ENCODE measurements around the gene SARNP. TPM values are rescaled to one million over a fixed set of nuclear protein-coding genes. Genes with fewer than 3 reads are reported as not detected.
"Not testable (repeated sequence)": the region's sequence is repeated elsewhere in the genome, so short reads cannot be mapped to it uniquely, and the experiment has no call there.

The SARNP gene
- total RNA-seq, 1 donor, result 59.7 TPM

- Histone ChIP-seq H3K27me3 (ENCODE audit: insufficient read depth, low read length) (no peaks in the 10 kb centered on the region), H3K4me3 (ENCODE audit: low read length) (no peak overlapping the region), H3K9me3 (ENCODE audit: low read depth, low read length) (no peaks in the 10 kb centered on the region), H3K4me1 (ENCODE audit: insufficient read depth, low read length) (peaks cover 22% of the 10 kb centered on the region)
Measured at GRCh38 chr12:55845361-55845760, 27.8 kb upstream of the SARNP start.

GRCh38 chr12:55844961-55845360, 27.4 kb upstream of the SARNP start:
- Histone ChIP-seq H3K4me1 (ENCODE audit: insufficient read depth, low read length) (peaks cover 22% of the 10 kb centered on the region), H3K4me3 (ENCODE audit: low read length) (no peak overlapping the region), H3K27me3 (ENCODE audit: insufficient read depth, low read length) (no peaks in the 10 kb centered on the region), H3K9me3 (ENCODE audit: low read depth, low read length) (no peaks in the 10 kb centered on the region)

GRCh38 chr12:55843431-55843830, 25.9 kb upstream of the SARNP start:
- H3K4me3 ChIP-seq (ENCODE audit: low read length), result no peak overlapping the region
- peaks cover 17% of the 10 kb centered on the region for H3K4me1 ChIP-seq (ENCODE audit: insufficient read depth, low read length)
- H3K27me3 ChIP-seq (ENCODE audit: insufficient read depth, low read length), result no peaks in the 10 kb centered on the region
- no peaks in the 10 kb centered on the region for H3K9me3 ChIP-seq (ENCODE audit: low read depth, low read length)

GRCh38 chr12:55842681-55843429, 25.3 kb upstream of the SARNP start, which contains the start of gene MMP19:
Gene MMP19 (minus strand): TSS chr12:55842936. CDS start chr12:55842830, 106 bp downstream.
- Histone ChIP-seq H3K4me1 (ENCODE audit: insufficient read depth, low read length) (peaks cover 13% of the 10 kb centered on the region), H3K9me3 (ENCODE audit: low read depth, low read length) (no peaks in the 10 kb centered on the region), H3K4me3 (ENCODE audit: low read length) (no peak within 1 kb of the TSS), H3K27me3 (ENCODE audit: insufficient read depth, low read length) (no peaks in the 10 kb centered on the region)

GRCh38 chr12:55840581-55841351, 23.2 kb upstream of the SARNP start:
- H3K4me3 ChIP-seq (ENCODE audit: low read length), result no peak overlapping the region

GRCh38 chr12:55839345-55840140, 22.0 kb upstream of the SARNP start:
- Histone ChIP-seq H3K27me3 (ENCODE audit: insufficient read depth, low read length) (no peaks in the 10 kb centered on the region), H3K4me1 (ENCODE audit: insufficient read depth, low read length) (peaks cover 7% of the 10 kb centered on the region), H3K4me3 (ENCODE audit: low read length) (no peak overlapping the region), H3K9me3 (ENCODE audit: low read depth, low read length) (no peaks in the 10 kb centered on the region)

More at GRCh38 chr12:55840581-55841351, 23.2 kb upstream of the SARNP start:
- no peaks in the 10 kb centered on the region for H3K27me3 ChIP-seq (ENCODE audit: insufficient read depth, low read length)
- H3K9me3 ChIP-seq (ENCODE audit: low read depth, low read length), result no peaks in the 10 kb centered on the region
- H3K4me1 ChIP-seq (ENCODE audit: insufficient read depth, low read length), result peaks cover 7% of the 10 kb centered on the region

GRCh38 chr12:55838361-55838760, 20.8 kb upstream of the SARNP start:
- peaks cover 7% of the 10 kb centered on the region for H3K4me1 ChIP-seq (ENCODE audit: insufficient read depth, low read length)
- H3K9me3 ChIP-seq (ENCODE audit: low read depth, low read length), result no peaks in the 10 kb centered on the region
- H3K4me3 ChIP-seq (ENCODE audit: low read length), result no peak overlapping the region
- no peaks in the 10 kb centered on the region for H3K27me3 ChIP-seq (ENCODE audit: insufficient read depth, low read length)

- not testable (repeated sequence) for H3K9me3 ChIP-seq (ENCODE audit: low read depth, low read length); H3K4me3 ChIP-seq (ENCODE audit: low read length); H3K27me3 ChIP-seq (ENCODE audit: insufficient read depth, low read length)
- peaks cover 16% of the 10 kb centered on the region for H3K4me1 ChIP-seq (ENCODE audit: insufficient read depth, low read length)
Measured at GRCh38 chr12:55834400-55834799, 16.9 kb upstream of the SARNP start.

GRCh38 chr12:55833056-55833455, 15.5 kb upstream of the SARNP start:
- H3K9me3 ChIP-seq (ENCODE audit: low read depth, low read length), result no peaks in the 10 kb centered on the region
- no peak overlapping the region for H3K4me3 ChIP-seq (ENCODE audit: low read length)
- H3K27me3 ChIP-seq (ENCODE audit: insufficient read depth, low read length), result no peaks in the 10 kb centered on the region
- peaks cover 26% of the 10 kb centered on the region for H3K4me1 ChIP-seq (ENCODE audit: insufficient read depth, low read length)

GRCh38 chr12:55831447-55831815, 13.9 kb upstream of the SARNP start:
- Histone ChIP-seq H3K9me3 (ENCODE audit: low read depth, low read length) (no peaks in the 10 kb centered on the region), H3K27me3 (ENCODE audit: insufficient read depth, low read length) (no peaks in the 10 kb centered on the region), H3K4me1 (ENCODE audit: insufficient read depth, low read length) (peaks cover 43% of the 10 kb centered on the region), H3K4me3 (ENCODE audit: low read length) (no peak overlapping the region)

- no peaks in the 10 kb centered on the region for H3K9me3 ChIP-seq (ENCODE audit: low read depth, low read length)
- peaks cover 49% of the 10 kb centered on the region for H3K4me1 ChIP-seq (ENCODE audit: insufficient read depth, low read length)
- H3K27me3 ChIP-seq (ENCODE audit: insufficient read depth, low read length), result no peaks in the 10 kb centered on the region
- peak overlapping the region; percentile 95 for H3K4me3 ChIP-seq (ENCODE audit: low read length)
Measured at GRCh38 chr12:55830601-55831446, 13.3 kb upstream of the SARNP start.

- H3K27me3 ChIP-seq (ENCODE audit: insufficient read depth, low read length), result no peaks in the 10 kb centered on the region
- H3K4me1 ChIP-seq (ENCODE audit: insufficient read depth, low read length), result peaks cover 53% of the 10 kb centered on the region
- no peaks in the 10 kb centered on the region for H3K9me3 ChIP-seq (ENCODE audit: low read depth, low read length)
- H3K4me3 ChIP-seq (ENCODE audit: low read length), result peak overlapping the region; percentile 95
Measured at GRCh38 chr12:55829967-55830600, 12.6 kb upstream of the SARNP start.

- H3K4me3 ChIP-seq (ENCODE audit: low read length), result no peak overlapping the region
- peaks cover 57% of the 10 kb centered on the region for H3K4me1 ChIP-seq (ENCODE audit: insufficient read depth, low read length)
- H3K9me3 ChIP-seq (ENCODE audit: low read depth, low read length), result no peaks in the 10 kb centered on the region
- no peaks in the 10 kb centered on the region for H3K27me3 ChIP-seq (ENCODE audit: insufficient read depth, low read length)
Measured at GRCh38 chr12:55828357-55828756, 10.8 kb upstream of the SARNP start.

GRCh38 chr12:55827806-55828205, 10.3 kb upstream of the SARNP start:
- no peak overlapping the region for H3K4me3 ChIP-seq (ENCODE audit: low read length)
- H3K4me1 ChIP-seq (ENCODE audit: insufficient read depth, low read length), result peaks cover 57% of the 10 kb centered on the region
- no peaks in the 10 kb centered on the region for H3K27me3 ChIP-seq (ENCODE audit: insufficient read depth, low read length)
- no peaks in the 10 kb centered on the region for H3K9me3 ChIP-seq (ENCODE audit: low read depth, low read length)
